GM18499 (cell line): ENCODE measurements around the gene BAK1.
"Not testable (repeated sequence)": the region's sequence is repeated elsewhere in the genome, so short reads cannot be mapped to it uniquely, and the experiment has no call there.

Experiments
- ATAC-seq: cut with Tn5 transposase; IDR thresholded peaks from one replicate; pipeline ENCODE4 v1.9.1; 2021; ENCODE audit warnings: moderate number of reproducible peaks; ENCODE audit not compliant: insufficient read depth, unreplicated experiment

Gene BAK1

GRCh38 chr6:33566182-33567084 lies 13.6 kb downstream of the BAK1 start:
- no peak for ATAC-seq

DNA sequence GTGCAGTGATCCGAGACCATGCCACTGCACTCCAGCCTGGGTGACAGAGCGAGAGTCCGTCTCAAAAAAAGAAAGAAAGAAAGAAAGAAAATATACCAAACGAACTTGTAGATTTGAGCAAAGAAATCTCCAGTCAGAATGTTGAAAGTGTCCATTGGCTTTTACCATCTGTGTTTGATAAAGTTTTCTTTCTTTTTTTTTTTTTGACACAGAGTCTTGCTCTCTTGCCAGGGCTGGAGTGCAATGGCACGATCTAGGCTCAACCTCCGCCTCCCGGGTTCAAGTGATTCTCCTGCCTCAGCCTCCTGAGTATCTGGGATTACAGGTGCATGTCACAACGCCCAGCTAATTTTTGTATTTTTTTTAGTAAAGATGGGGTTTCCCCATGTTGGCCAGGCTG lies 21.3 kb downstream of the BAK1 start:
- ATAC-seq, result no peak

DNA sequence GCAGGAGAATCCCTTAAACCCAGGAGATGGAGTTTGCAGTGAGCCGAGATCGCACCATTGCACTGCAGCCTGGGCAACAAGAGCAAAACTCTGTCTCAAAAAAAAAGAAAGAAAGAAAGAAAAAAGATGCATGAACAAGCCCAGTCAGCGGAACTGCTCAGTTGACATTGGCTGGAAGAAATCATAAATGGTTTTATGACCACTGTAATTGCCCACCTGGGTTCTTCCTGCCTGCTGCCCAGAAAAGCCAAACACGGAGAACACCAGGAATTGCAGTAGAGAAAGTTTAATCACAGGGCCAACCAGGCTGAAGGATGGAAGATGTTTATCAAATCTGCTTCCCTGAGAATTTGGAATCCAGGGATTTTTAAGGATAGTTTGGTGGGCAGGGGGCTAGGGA lies 22.7 kb downstream of the BAK1 start:
- ATAC-seq, result no peak

DNA sequence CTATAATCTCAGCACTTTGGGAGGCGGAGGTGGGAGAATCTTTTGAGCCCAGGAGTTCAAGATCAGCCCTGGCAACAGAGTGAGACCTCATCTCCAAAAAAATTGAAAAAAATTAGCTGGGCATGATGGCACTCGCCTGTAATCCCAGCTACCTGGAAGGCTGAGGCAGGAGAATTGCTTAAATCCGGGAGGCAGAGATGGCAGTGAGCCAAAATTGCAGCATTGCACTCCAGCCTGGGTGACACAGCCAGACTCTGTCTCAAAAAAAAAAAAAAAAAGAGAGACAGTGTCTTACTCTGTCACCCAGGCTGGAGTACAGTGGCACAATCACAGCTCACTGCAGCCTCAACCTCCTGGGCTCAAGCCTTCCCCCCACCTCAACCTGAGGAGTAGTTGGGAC lies 27.2 kb downstream of the BAK1 start:
- ATAC-seq, result not testable (repeated sequence)

GRCh38 chr6:33552252-33552651 lies 27.8 kb downstream of the BAK1 start:
- ATAC-seq, result no peak

GRCh38 chr6:33551538-33551937 lies 28.5 kb downstream of the BAK1 start:
- no peak for ATAC-seq

DNA sequence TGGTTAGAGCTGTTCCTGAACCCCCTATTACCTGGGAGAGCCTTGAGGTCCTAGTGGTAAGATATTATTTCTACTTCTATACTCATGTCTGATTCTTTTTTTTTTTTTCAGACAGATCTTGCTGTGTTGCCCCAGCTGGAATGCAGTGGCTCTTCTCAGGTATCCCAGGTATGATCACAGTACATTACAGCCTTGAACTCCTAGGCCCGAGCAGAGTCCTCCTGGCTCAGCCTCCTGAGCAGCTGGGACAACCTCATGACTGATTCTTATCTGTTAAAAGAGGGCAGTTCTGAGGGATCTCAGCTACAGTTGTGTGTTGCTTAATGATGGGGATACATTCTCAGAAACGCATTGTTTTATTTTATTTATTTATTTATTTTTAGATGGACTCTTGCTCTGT lies 30.2 kb downstream of the BAK1 start:
- no peak for ATAC-seq

GRCh38 chr6:33549196-33549595 lies 30.9 kb downstream of the BAK1 start:
- ATAC-seq, result no peak

DNA sequence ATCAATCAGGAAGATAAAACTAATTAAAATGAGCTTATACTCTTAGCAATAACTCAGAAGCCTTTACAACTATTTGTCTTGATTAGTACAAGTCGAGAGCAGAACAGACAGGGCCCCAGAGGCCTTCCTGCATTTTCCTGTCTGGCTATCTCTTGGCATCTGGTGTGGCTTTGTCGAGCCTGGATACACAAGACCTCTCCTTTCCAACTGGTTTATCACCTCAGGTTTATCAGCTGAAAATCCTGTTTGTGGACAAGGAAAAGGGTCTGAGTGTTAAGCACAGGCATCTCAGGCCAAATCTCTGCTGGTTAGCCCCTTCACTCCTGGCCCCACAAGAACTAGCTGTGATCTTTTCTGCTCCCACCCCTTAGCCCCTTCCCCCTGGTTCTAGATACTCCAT lies 32.6 kb downstream of the BAK1 start:
- no peak for ATAC-seq

DNA sequence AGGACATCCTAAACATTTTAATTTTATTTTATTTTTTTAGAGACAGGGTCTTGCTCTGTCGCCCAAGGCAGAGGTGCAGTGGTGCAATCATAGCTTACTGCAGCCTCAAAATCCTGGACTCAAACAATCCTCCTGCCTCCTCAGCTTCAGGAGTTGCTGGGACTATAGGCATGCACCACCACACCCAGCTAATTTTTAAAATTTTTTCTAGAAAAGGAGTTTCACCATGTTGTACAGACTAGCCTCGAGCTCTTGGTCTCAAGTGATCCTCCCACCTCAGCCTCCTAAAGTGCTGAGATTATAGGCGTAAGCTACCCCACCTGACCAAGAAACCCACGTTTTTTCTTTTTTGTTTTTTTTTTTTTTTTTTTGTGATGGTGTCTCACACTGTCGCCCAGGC lies 33.3 kb downstream of the BAK1 start:
- no peak for ATAC-seq

- not testable (repeated sequence) for ATAC-seq
Measured at GRCh38 chr6:33545292-33545691, 34.8 kb downstream of the BAK1 start.

- ATAC-seq, result no peak
Measured at GRCh38 chr6:33543116-33543515, 37.0 kb downstream of the BAK1 start.

DNA sequence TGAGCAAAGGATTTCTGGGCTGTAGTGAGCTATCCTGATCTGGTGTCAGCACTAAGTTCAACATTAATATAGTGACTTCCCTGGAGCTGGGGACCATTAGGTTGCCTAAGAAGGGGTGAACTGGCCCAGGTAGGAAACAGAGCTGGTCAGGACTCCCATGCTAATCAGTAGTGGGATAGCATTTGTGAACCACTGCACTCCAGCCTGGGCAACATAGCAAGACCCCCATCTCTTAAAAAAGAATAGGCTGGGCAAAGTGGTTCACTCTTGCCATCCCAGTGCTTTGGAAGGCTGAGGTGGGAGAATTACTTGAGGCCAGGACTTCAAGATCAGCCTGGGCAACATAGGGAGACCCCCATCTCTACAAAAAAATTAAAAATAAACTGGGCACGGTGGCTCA lies 39.3 kb downstream of the BAK1 start:
- no peak for ATAC-seq

DNA sequence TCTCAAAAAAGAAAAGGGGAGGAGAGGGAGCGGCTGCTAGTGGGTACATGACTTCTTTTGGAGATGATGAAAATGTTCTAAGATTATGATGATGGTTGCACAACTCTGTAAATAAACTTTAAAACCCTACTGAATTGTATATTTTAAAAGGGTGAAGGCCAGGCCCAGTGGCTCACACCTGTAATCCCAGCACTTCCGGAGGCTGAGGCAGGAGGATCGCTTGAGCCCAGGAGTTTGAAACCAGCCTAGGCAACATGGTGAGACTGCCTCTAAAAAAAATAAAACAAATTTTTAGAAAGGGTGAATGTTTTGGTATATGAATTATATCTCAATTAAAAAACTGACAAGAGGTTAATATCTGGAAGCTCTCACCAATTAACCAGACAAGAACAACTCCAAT lies 45.4 kb downstream of the BAK1 start:
- no peak for ATAC-seq

GRCh38 chr6:33533163-33533869 lies 46.8 kb downstream of the BAK1 start:
- ATAC-seq, result not testable (repeated sequence)

DNA sequence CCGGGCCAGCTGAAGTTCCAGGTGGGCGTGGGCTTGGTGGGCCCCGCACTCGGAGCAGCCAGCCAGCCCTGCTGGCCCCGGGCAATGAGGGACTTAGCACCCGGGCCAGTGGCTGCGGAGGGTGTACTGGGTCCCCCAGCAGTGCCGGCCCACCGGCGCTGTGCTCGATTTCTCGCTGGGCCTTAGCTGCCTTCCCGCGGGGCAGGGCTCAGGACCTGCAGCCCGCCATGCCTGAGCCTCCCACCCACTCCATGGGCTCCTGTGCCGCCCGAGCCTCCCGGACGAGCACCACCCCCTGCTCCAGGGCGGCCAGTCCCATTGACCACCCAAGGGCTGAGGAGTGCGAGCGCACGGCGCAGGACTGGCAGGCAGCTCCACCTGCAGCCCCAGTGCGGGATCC lies 47.6 kb downstream of the BAK1 start:
- not testable (repeated sequence) for ATAC-seq

DNA sequence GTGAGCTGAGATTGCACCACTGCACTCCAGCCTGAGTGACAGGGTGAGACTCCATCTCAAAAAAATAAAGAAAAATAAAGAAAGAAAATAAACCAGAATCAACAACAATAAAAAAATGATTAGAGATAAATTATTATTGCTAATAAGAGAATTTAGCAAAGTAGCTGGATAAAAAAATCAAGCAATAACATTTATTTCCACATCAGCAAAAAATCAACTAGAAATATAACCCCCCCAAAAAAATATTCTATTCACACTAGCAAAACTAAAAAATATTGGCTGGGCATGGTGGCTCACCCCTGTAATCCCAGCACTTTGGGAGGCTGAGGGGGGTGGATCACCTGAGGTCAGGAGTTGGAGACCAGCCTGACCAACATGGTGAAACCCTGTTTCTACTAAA lies 49.5 kb downstream of the BAK1 start:
- ATAC-seq, result not testable (repeated sequence)
